ENCODE measurements around the gene DOCK3.
A peak's percentile ranks its signal among the peaks of the same experiment; 100 is the strongest.
"Not testable (repeated sequence)": the region's sequence is repeated elsewhere in the genome, so short reads cannot be mapped to it uniquely, and the experiment has no call there.

DOCK3 gene

DNA sequence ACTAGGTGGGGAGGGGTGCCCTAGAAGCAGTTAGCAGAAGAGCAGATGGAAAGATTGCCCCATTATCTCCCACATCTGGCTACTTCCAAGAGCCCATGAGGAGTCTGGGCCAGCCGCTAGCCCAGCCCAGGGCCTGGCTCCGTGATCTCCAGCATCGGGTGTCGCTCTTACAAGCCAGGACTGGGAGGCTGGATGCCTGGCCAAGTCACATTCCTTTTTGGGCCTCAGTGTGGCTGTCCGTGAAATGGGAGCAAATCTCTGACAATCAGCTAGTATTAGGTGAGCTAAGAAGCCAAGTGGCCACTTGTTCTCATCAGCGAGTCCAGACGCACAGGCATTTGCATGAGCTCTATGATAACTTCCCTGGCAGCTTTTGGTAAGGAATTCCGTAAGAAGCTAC is 23.3 kb upstream of the DOCK3 start:
- DNase-seq: no peak

DNA sequence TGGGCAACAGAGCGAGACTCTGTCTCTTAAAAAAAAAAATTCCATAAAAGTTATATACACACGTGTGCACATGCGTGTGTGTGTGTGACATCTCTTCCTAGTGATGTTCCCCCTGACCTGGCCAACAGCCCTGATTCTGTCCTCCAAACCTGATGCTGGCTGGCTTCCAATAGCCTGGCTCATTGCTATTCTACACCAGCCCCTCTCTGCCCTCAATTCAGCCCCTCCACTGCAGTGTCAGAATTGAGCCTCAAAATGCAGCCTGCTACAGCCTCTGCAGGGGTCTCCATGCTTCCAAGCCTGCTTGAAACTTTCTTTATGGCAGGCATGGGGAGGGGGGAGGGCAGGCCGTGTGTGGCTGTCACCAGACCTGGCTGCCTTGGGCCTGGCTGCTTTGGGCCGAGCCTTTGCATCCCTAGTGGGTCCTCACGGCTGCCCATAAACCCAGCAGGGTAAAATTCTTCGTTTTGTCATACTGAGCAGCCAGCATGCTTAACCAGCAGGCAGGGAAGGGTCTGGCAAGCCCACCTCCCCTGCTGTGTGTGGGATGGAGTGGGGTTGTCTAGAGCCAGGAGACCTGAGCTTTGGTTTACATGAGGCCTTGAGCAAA is 22.7 kb upstream of the DOCK3 start:
- no peak for DNase-seq

- DNase-seq: peak; percentile 53
These were observed 22.0 kb upstream of the DOCK3 start for GRCh38 chr3:50652709-50653108.

GRCh38 chr3:50653937-50654595 is 20.7 kb upstream of the DOCK3 start:
- no peak for DNase-seq

DNA sequence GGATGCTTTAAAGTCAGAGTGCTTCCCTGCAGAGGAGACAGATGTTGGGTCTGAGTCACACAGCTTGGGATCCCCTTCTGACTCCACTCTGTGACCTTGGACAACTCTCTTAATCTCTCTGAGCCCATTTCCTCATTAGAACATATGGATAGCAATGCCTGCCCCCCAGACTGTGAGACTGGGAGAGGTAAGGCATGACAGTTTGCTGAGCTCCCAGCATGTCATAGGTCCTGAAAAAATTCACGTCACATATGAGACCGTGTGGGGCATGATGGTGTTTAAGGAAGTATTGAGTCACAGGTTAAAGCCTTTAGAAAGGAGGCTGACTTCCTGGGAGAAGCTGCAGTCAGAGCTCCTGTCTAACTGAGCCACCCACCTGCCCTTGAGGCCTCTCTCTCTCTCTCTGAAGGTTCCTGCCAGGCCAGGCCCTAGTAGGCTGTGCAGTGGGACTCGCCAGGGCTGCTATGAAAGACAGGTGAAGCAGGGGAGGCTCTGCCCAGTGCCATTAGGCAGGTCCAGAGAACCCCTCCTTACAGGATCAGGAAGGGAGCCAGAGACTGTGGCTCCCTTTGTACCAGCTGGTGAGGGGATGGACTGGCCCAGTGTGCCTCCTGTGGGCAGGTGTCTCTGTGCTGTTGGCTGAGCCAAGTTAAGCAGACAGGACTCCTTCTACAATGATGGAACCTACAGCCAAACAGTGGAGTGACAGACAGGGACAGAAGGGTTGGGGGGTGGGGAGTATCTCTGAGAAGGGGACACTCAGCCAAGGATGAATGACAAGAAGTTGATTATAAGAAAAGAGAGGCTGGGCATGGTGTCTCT is 19.5 kb upstream of the DOCK3 start:
- peak; percentile 28 for DNase-seq

DNA sequence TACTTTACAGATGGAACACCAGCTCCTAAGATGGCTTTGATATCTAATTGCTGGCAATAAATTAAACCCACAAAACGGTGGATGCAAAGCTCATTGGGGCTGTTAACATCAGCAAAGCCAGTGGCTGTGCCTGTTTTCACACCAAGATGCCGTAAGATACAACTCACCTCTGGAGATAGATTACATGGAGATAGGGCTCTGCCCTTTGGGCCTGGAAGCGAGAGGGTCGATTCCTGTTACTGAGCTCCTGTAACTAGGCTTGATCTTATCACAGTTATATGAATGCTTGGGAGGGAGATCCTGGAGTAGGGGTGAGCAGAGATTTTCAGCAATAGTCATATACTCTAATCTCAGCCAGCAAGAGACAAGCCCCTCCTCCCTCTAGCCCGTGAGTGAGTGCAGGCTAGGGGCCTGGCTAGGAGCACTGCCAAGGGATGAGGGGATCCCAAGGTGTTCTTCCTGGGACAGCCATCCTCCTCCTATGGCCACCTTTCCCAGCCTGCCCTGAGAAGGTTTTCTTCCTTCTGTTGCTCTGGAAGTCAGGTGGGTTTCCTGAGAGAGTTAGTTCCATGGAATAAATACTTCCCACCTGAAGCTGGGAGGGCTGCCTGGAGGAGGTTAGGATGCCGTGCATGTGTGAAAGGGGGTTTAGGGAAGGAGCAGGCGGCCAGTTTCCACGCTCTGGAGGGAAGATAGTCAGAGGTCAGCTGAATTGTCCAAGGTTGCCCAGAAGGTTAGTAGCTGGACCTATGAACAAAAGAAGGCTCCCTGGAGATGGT is 18.1 kb upstream of the DOCK3 start:
- no peak for DNase-seq

- no peak for DNase-seq
These were observed 17.3 kb upstream of the DOCK3 start for GRCh38 chr3:50657407-50657806.

DNA sequence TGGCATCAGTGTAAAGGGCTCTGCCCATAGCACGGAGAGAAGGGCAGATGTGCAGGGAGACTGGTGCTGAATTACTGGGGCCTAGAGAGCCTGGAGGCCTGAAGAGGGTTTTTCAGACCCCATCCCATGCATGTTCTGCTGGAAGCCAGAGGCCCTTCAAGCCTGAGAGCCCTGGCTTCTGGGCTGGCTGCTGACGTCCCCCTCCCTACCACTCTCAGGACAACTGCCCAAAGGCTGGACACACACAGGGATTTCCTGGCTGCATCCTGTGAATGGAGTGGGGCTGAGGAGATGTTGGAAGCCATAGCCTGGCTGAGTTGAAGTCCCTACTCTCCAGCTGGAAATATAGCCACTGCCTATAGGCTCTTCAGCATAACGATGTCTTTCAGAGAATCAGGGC is 16.9 kb upstream of the DOCK3 start:
- DNase-seq: no peak

- no peak for DNase-seq
These were observed 16.3 kb upstream of the DOCK3 start for GRCh38 chr3:50658416-50658815.

DNA sequence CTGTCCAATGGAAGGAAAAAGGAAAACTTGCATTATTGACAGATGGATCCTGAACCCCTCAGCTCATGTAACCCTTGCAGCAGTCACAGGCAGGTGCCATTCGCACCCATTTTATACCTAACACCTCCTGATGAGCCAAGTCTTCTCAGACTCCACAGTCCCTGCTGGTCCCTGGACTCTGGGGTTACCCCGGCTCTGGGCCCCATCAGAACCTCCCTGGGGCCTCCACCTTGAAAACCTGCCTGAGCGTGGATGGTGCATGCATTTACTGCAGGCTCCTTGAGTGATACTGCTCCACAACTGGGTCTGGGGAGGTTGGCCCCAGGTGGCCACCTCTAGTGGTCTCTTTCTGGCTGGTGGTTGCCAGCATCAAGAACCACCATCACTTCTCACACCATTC is 15.9 kb upstream of the DOCK3 start:
- no peak for DNase-seq

- no peak for DNase-seq
These were observed 14.3 kb upstream of the DOCK3 start for GRCh38 chr3:50660386-50660785.

DNA sequence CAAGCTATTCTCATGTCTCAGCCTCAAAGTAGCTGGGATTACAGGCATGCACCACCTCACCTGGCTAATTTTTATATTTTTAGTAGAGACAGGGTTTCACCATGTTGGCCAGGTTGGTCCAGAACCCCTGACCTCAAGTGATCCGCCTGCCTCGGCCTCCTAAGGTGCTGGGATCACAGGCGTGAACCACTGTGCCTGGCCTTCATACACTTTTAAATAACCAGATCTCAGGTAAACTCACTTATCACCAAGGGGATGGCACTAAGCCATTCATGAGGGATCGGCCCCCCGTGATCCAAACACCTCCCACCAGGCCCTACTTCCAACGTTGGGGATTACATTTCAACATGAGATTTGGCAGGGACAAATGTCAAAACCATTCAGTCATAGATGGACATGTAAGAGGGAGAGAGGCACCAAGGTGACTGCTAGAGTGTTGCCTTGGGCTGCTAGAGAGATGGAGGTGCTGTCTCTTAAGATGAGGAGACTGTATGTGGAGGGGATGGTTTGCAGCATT is 13.3 kb upstream of the DOCK3 start:
- no peak for DNase-seq

- DNase-seq: no peak
These were observed 12.3 kb upstream of the DOCK3 start for GRCh38 chr3:50662408-50662807.

DNA sequence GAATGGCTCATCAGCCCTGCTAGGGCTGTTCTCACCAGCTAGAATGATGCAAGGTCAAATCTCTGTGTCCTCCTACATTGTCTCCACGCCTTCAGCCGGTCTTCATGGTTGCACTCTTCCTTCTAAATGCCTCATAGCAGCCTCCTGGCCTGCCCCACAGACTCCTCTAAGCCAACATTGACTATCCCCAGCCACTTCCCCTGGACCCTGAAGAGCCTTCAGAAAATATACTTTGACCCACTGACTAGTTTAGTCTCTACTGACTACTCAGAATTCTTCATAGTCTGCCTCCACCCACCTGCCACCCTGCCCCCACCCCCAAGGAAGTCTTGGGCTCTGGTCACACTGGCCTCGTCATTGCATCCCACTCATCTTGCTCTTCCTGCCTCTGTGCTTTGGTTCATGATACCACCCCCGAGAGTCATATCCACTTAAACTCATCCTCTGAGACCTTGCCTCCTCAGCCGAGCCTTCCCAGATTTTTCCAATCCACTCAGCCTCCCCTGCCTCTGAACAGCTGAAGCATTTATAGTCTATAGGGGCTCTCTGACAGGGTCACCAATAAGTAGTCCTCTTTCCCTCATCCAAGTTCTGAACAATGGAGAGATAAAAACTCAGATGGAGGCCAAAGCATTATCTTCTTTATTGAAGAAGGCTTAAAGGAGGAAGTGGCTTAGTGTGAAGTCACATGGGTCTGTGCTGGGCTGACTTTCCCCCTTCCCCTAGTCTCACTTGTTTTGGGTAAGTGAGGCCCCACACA is 9.5 kb upstream of the DOCK3 start:
- no peak for DNase-seq

DNA sequence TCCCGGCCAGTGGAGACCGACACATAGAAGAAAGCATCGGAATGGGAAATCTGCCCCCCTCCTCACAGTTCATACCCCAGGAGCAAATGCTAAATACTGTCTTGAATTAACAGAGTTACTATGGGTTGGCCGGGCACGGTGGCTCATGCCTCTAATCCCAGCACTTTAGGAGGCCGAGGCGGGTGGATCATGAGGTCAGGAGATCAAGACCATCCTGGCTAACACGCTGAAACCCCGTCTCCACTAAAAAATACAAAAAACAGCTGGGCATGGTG is 8.9 kb upstream of the DOCK3 start:
- not testable (repeated sequence) for DNase-seq

GRCh38 chr3:50666837-50667236 is 7.9 kb upstream of the DOCK3 start:
- no peak for DNase-seq

DNA sequence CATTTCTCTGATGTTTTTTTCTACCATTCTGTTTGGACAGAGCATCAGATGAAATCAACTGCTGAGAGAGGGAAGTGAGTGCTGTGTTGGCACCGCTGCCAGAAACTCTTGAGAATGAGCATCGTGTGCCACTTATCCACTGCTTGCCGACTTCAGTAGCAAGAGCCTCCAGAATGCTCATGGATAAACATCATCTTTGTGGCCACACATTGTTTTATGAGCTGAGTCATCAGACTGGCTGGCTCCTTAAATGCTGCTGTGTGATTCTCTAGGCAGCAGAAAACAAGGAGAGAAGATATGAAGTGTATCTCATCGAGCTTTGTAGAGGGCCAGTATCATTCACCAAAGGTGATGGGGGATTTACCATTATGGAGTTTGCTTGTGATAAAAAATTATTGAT is 3.4 kb upstream of the DOCK3 start:
- no peak for DNase-seq

GRCh38 chr3:50672656-50673055 is 2.1 kb upstream of the DOCK3 start:
- DNase-seq: no peak

GRCh38 chr3:50673931-50674330 is 796 bp upstream of the DOCK3 start:
- no peak for DNase-seq

DNA sequence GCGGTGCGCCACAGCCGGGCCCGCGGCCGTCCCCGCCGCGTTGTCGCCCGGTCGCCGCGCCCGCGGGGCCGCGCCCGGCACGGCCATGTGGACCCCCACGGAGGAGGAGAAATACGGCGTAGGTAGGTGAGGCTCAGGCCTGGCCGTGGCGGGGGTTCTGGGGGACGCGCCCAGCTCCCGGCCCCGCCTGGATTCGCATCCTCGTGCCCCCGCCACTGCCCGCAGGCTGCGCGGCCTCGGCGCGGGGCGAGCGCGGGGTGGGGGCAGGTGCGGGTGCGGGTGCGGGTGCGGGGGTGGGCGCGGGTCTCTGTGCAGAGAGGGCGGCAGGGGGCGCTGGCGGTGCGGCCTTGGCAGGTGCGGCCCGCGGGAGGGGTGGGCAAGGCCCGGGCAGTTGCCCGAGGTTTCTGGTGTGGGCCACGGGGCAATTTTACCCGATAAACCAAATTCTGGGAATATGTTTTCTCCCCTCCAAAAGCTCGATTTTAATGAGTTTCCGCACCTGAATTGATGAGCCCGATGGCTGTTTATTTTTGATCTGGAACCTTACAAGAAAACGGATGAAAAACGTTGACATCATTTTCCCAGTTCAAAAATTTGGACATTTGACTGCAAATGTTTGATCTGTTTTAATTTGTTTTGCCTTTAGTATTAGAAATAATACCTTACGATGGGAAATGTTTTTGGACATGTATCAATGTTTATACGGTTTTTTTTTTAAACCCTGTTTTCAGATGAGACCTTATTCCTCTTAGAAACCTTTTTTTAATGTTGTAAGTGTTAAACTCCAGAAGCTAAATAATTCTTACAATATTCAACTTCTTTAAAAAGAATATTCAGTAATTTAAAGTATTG is 678 bp downstream of the DOCK3 start:
- DNase-seq: peak; percentile 77

DNA sequence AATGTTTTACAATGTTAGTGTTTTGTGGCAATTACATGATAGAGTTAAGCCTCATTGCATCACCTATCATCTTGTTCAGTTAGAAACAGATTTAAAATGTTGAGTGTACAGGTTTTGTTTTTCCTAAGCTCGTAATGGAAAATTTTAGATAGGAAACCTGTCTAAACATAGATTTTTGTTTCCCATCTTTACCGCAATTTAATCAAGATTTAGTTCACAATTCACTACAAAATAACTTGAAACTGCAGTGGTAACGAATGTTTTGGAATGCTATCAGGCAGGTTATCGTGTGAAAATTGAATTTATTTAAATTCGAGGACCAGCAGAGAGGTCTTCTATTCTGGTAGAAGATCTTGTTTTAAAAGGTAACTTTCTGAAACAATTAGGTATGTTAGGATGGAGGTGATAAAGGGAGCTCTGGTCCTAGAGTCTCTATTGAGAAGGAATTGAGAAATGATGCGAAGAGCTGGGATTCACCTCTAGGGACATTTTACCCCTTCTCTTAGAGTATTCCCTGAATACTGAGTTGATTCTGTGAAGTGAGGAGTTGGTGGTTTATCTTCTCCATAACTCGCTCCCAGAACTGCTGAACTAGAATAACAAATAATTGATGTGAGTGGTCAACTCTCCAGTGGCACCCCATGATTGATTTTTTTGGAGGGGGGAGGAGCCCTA is 1.4 kb downstream of the DOCK3 start:
- DNase-seq: no peak
